Endothelial cell (in vitro differentiated cells): ENCODE measurements around the gene G3BP2. TPM values are rescaled to one million over a fixed set of nuclear protein-coding genes. Genes with fewer than 3 reads are reported as not detected.

Experiments
- DNase-seq: peaks from one replicate; pipeline ENCODE4 v3.0.0; 2021; ENCODE audit warnings: low spot score
- H3K27ac Mint-ChIP-seq: one replicate; pipeline ENCODE4 v1.8.0; 2021; ENCODE audit warnings: mixed read lengths, inconsistent platforms; ENCODE audit not compliant: unreplicated experiment
- H3K27me3 Mint-ChIP-seq: one replicate; pipeline ENCODE4 v1.8.0; 2021; ENCODE audit warnings: mild to moderate bottlenecking, moderate library complexity, mixed read lengths, inconsistent platforms; ENCODE audit not compliant: unreplicated experiment
- H3K36me3 Mint-ChIP-seq: one replicate; pipeline ENCODE4 v1.8.0; 2021; ENCODE audit warnings: mild to moderate bottlenecking, low read depth, mixed read lengths, inconsistent platforms; ENCODE audit not compliant: unreplicated experiment
- H3K4me1 Mint-ChIP-seq: one replicate; pipeline ENCODE4 v1.8.0; 2021; ENCODE audit warnings: mild to moderate bottlenecking, mixed read lengths, inconsistent platforms; ENCODE audit not compliant: unreplicated experiment
- H3K4me3 Mint-ChIP-seq: one replicate; pipeline ENCODE4 v1.8.0; 2021; ENCODE audit warnings: mild to moderate bottlenecking, mixed read lengths, inconsistent platforms; ENCODE audit not compliant: unreplicated experiment
- H3K9me3 Mint-ChIP-seq: one replicate; pipeline ENCODE4 v1.8.0; 2021; ENCODE audit warnings: mixed read lengths, inconsistent platforms; ENCODE audit not compliant: unreplicated experiment
- CTCF ChIP-seq: fragments of 200-600 bp; sonication (generic); IDR thresholded peaks from one replicate; pipeline ENCODE4 v1.5.0; 2021; ENCODE audit warnings: antibody characterized with exemption; ENCODE audit not compliant: unreplicated experiment
- total RNA-seq: library from RNA; stranded (reverse); fragmentation: NEBNext Ultra II Directional; extraction: Animal tissue kit (Norgen Biotek cat#: 25700); gene quantifications from one replicate; pipeline ENCODE4 v1.2.1, GENCODE V29; 2021; ENCODE audit not compliant: unreplicated experiment

The G3BP2 gene
- total RNA-seq, 1 donor from 2014 or later = 209 TPM

GRCh38 chr4:75623026-75623425 lies 50.2 kb downstream of the G3BP2 start:
- Mint-ChIP-seq H3K27me3 (no peaks in the 10 kb centered on the region), H3K4me1 (no peaks in the 10 kb centered on the region), H3K36me3 (no peaks in the 10 kb centered on the region), H3K4me3 (no peak overlapping the region), H3K9me3 (no peaks in the 10 kb centered on the region), H3K27ac (no peak overlapping the region)
- DNase-seq = no peak
- no peak for TF ChIP-seq CTCF

DNA sequence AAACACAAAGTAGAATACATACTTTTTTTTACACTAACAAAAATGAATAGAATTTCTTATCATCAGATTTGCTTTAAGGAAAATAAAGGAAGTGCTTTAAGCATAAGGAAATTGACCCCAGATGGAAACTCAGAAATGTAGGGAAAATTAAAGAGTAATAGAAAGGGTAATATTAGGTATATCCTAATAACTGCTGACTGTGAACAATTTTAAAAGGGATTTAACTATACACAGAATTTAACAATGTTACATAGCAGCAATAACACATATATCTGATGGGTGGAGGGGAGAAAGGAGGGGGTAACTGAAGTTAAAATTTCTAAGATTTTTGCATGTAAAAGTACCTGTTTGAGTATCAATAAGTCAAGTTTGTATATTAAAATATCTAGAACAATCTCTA lies 51.5 kb downstream of the G3BP2 start:
- no peaks in the 10 kb centered on the region for H3K9me3 Mint-ChIP-seq
- no peak overlapping the region for H3K4me3 Mint-ChIP-seq
- no peaks in the 10 kb centered on the region for H3K27me3 Mint-ChIP-seq
- H3K27ac Mint-ChIP-seq = no peak overlapping the region
- H3K36me3 Mint-ChIP-seq = no peaks in the 10 kb centered on the region
- no peak for DNase-seq
- no peak for TF ChIP-seq CTCF
- no peaks in the 10 kb centered on the region for H3K4me1 Mint-ChIP-seq

- Mint-ChIP-seq H3K27ac (no peak overlapping the region), H3K9me3 (no peaks in the 10 kb centered on the region), H3K4me1 (no peaks in the 10 kb centered on the region), H3K36me3 (no peaks in the 10 kb centered on the region), H3K4me3 (no peak overlapping the region), H3K27me3 (no peaks in the 10 kb centered on the region)
- no peak for DNase-seq
- TF ChIP-seq CTCF = no peak
Measured at GRCh38 chr4:75612306-75612705, 60.9 kb downstream of the G3BP2 start.

DNA sequence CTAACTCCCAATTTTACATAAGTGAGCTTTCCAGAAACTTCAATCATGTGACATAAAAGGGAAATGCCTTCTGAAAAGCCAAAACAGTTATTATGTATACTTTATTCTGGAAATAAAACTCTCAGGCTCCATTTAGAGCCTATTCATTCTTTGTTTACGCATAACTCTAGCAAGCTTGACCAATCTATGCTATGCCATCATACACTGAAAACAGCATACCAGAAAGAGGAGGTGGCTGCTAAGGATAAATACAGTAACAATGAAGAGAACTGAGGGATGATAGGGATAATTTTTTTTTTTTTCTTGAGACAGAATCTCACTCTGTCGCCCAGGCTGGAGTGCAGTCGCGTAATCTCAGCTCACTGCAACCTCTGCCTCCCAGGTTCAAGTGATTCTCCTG lies 67.3 kb downstream of the G3BP2 start:
- Mint-ChIP-seq H3K4me1 (no peaks in the 10 kb centered on the region), H3K27me3 (peaks cover 3% of the 10 kb centered on the region), H3K36me3 (no peaks in the 10 kb centered on the region), H3K4me3 (no peak overlapping the region), H3K9me3 (no peaks in the 10 kb centered on the region), H3K27ac (no peak overlapping the region)
- no peak for TF ChIP-seq CTCF
- no peak for DNase-seq

- H3K27ac Mint-ChIP-seq = no peak overlapping the region
- no peak overlapping the region for H3K4me3 Mint-ChIP-seq
- DNase-seq = no peak
- no peak for TF ChIP-seq CTCF
- H3K36me3 Mint-ChIP-seq = no peaks in the 10 kb centered on the region
- H3K9me3 Mint-ChIP-seq = no peaks in the 10 kb centered on the region
- no peaks in the 10 kb centered on the region for H3K27me3 Mint-ChIP-seq
- H3K4me1 Mint-ChIP-seq = no peaks in the 10 kb centered on the region
Measured at GRCh38 chr4:75599647-75600046, 73.6 kb downstream of the G3BP2 start.
